Smooth muscle cell (in vitro differentiated cells): ENCODE data around the gene FYN. TPM values are rescaled to one million over a fixed set of nuclear protein-coding genes. Genes with fewer than 3 reads are reported as not detected.
"Not testable (repeated sequence)": the region's sequence is repeated elsewhere in the genome, so short reads cannot be mapped to it uniquely, and the experiment has no call there.

ENCODE experiments used
- DNase-seq: peaks from one replicate; lab custom pipeline; 2025; ENCODE audit not compliant: unreplicated experiment; lab: John Stamatoyannopoulos, UW
- H2AFZ ChIP-seq: fragments of 200-600 bp; sonication (generic); 2 replicates; pipeline ENCODE4 v1.6.0; 2016; ENCODE audit warnings: antibody characterized with exemption, low read depth, mild to moderate bottlenecking
- H3F3A ChIP-seq: fragments of 200-600 bp; sonication (generic); 2 replicates; pipeline ENCODE4 v1.6.0; 2017; ENCODE audit warnings: antibody characterized with exemption, low read depth
- H3K27ac ChIP-seq: fragments of 200-600 bp; sonication (generic); 2 replicates; pipeline ENCODE4 v1.5.1; 2016; ENCODE audit warnings: low read depth, mild to moderate bottlenecking
- H3K27me3 ChIP-seq: fragments of 200-600 bp; sonication (generic); 2 replicates; pipeline ENCODE4 v1.6.1; 2016; ENCODE audit warnings: low read depth, mild to moderate bottlenecking
- H3K36me3 ChIP-seq: fragments of 200-600 bp; sonication (generic); 2 replicates; pipeline ENCODE4 v1.5.1; 2016; ENCODE audit warnings: low read depth
- H3K4me1 ChIP-seq: fragments of 200-600 bp; sonication (generic); 2 replicates; pipeline ENCODE4 v1.5.1; 2016; ENCODE audit warnings: low read depth
- H3K4me2 ChIP-seq: fragments of 200-600 bp; sonication (generic); 2 replicates; pipeline ENCODE4 v1.6.0; 2016; ENCODE audit warnings: mild to moderate bottlenecking
- H3K4me3 ChIP-seq: fragments of 200-600 bp; sonication (generic); 2 replicates; pipeline ENCODE4 v1.5.1; 2016; ENCODE audit warnings: mild to moderate bottlenecking
- H3K79me2 ChIP-seq: fragments of 200-600 bp; sonication (generic); 2 replicates; pipeline ENCODE4 v1.6.0; 2016; ENCODE audit warnings: low read depth, mild to moderate bottlenecking
- H3K9ac ChIP-seq: fragments of 200-600 bp; sonication (generic); 2 replicates; pipeline ENCODE4 v1.6.0; 2016; ENCODE audit warnings: low read depth
- H3K9me3 ChIP-seq: fragments of 200-600 bp; sonication (generic); replicated peaks from 2 replicates; pipeline ENCODE4 v1.5.1; 2016; ENCODE audit warnings: low read depth
- H4K20me1 ChIP-seq: fragments of 200-600 bp; sonication (generic); 2 replicates; pipeline ENCODE4 v1.6.0; 2016; ENCODE audit warnings: low read depth
- CTCF ChIP-seq: fragments of 200-600 bp; sonication (generic); IDR thresholded peaks from 2 replicates; pipeline ENCODE4 v1.5.1; 2017; ENCODE audit warnings: borderline replicate concordance, mild to moderate bottlenecking, antibody characterized with exemption; ENCODE audit not compliant: insufficient read depth, poor library complexity, severe bottlenecking
- WGBS: methylation state at CpG from one replicate; pipeline ENCODE4 v1.1.7; 2016; ENCODE audit warnings: low lambda C conversion rate; 5-methylcytosine and 5-hydroxymethylcytosine counted together
- polyA plus RNA-seq: library from polyadenylated mRNA; unstranded; fragments of >200 nt; fragmentation: Nextera tagmentation; extraction: Ambion mirVana; gene quantifications from 2 replicates; pipeline ENCODE4 v1.2.1, GENCODE V29; 2016
- total RNA-seq: library from RNA; depleted of rRNA; stranded (reverse); fragments of >200 nt; gene quantifications from 2 replicates; pipeline ENCODE4 v1.2.3, GENCODE V29; 2014

FYN gene
- total and polyA plus RNA-seq, 2 experiments from 2014 or later, result 110 to 138 TPM

- 97% methylated on average over 2 of the region's 2 CpGs for WGBS
- DNase-seq, result no peak
- Histone ChIP-seq H3K4me2 (no peak overlapping the region), H3K79me2 (no peaks in the 10 kb centered on the region), H3K4me3 (no peak overlapping the region), H3K27ac (no peak overlapping the region), H3K27me3 (no peaks in the 10 kb centered on the region), H4K20me1 (no peaks in the 10 kb centered on the region), H3K9me3 (no peaks in the 10 kb centered on the region), H2AFZ (no peak overlapping the region), H3K9ac (no peak overlapping the region), H3K4me1 (no peaks in the 10 kb centered on the region), H3F3A (no peaks in the 10 kb centered on the region), H3K36me3 (no peaks in the 10 kb centered on the region)
- TF ChIP-seq CTCF, result no peak
These were observed 39.7 kb upstream of the FYN start for GRCh38 chr6:111912904-111913303.

GRCh38 chr6:111911428-111911827 is 38.2 kb upstream of the FYN start:
- no peaks in the 10 kb centered on the region for H3K9me3 ChIP-seq
- H3K4me2 ChIP-seq, result no peak overlapping the region
- WGBS, result 65% methylated on average over 7 of the region's 7 CpGs
- no peak for DNase-seq
- no peak overlapping the region for H3K9ac ChIP-seq
- H3K79me2 ChIP-seq, result no peaks in the 10 kb centered on the region
- no peaks in the 10 kb centered on the region for H3F3A ChIP-seq
- no peaks in the 10 kb centered on the region for H3K4me1 ChIP-seq
- no peaks in the 10 kb centered on the region for H4K20me1 ChIP-seq
- H3K27ac ChIP-seq, result no peak overlapping the region
- H3K27me3 ChIP-seq, result no peaks in the 10 kb centered on the region
- no peaks in the 10 kb centered on the region for H3K36me3 ChIP-seq
- peak overlapping the region; percentile 75 for H2AFZ ChIP-seq
- no peak for TF ChIP-seq CTCF
- H3K4me3 ChIP-seq, result no peak overlapping the region

- DNase-seq, result no peak
- no peaks in the 10 kb centered on the region for H3K27me3 ChIP-seq
- no peaks in the 10 kb centered on the region for H3F3A ChIP-seq
- WGBS, result 75% methylated on average over 3 of the region's 3 CpGs
- peak overlapping the region; percentile 69 for H2AFZ ChIP-seq
- H3K4me3 ChIP-seq, result peak overlapping the region; percentile 32
- no peak overlapping the region for H3K27ac ChIP-seq
- no peaks in the 10 kb centered on the region for H3K79me2 ChIP-seq
- H4K20me1 ChIP-seq, result no peaks in the 10 kb centered on the region
- no peaks in the 10 kb centered on the region for H3K36me3 ChIP-seq
- H3K4me2 ChIP-seq, result peak overlapping the region; percentile 67
- no peak for TF ChIP-seq CTCF
- H3K4me1 ChIP-seq, result no peaks in the 10 kb centered on the region
- H3K9ac ChIP-seq, result no peak overlapping the region
- no peaks in the 10 kb centered on the region for H3K9me3 ChIP-seq
These were observed 36.0 kb upstream of the FYN start for GRCh38 chr6:111909238-111909637.

- H3K9ac ChIP-seq, H3K4me1 ChIP-seq, H3K9me3 ChIP-seq, H4K20me1 ChIP-seq, H3K27ac ChIP-seq, H3F3A ChIP-seq, H3K4me2 ChIP-seq, H3K79me2 ChIP-seq, H3K36me3 ChIP-seq, DNase-seq, H2AFZ ChIP-seq, H3K27me3 ChIP-seq, H3K4me3 ChIP-seq: not testable (repeated sequence)
- 55% methylated on average over 10 of the region's 17 CpGs for WGBS
These were observed 35.1 kb upstream of the FYN start for GRCh38 chr6:111908365-111908764.
